NCI-H2171 (cell line): ENCODE results near the gene CLN3.
A peak's percentile ranks its signal among the peaks of the same experiment; 100 is the strongest.
"Not testable (repeated sequence)": the region's sequence is repeated elsewhere in the genome, so short reads cannot be mapped to it uniquely, and the experiment has no call there.

Experiments
- DNase-seq: peaks from one replicate; lab custom pipeline; 2025; lab: John Stamatoyannopoulos, UW

The CLN3 gene

GRCh38 chr16:28491970-28492474, at the start of gene CLN3:
Gene CLN3 (minus strand): TSS chr16:28492074. CDS start chr16:28491759, 315 bp downstream.
- DNase-seq: peak; percentile 91

GRCh38 chr16:28540346-28540745, 48.5 kb upstream of the CLN3 start:
- DNase-seq: no peak

DNA sequence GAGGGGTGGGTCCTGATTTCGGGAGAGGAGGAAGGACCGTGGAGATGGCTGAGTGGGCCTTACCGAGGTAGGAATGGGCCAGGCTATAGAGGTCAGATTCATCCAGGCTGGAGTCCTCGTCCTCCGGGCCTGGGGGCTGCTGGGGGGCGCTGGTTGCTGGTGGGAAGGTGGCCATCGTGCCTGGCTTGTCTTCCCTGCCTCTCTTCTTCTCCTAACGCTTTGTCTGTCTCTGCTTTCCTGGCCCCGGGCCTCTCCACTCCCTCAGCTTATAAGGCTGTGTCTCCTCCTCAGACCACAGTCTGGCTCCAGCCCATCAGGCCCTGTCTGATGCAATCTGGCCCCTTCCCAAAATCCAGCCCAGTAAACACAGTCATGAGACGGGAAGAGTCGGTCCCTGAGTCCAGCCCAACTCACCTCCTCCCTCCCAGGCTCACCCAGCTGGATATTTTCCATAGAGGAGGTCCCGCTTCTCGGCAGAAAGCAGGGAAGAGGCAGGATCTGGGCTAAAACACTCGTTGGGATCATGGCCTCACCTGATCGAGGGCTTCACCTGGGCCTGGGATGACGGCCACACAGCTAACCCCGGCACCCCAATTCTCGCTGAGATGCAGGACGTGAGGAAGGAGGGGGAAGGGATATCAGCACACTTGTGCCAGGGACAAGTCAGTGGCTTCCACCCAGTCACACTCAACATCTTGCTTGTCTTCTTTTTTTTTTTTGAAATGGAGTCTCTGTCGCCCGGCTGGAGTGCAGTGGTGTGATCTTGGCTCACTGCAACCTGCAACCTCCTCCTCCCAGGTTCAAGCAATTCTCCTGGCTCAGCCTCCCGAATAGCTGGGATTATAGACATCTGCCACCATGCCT, 47.1 kb upstream of the CLN3 start, which contains the start of gene NUPR1:
Gene NUPR1 (minus strand): TSS at position 242 of the 864 bp plus-strand sequence. CDS start 67 bp downstream, at position 175.
- DNase-seq: no peak

GRCh38 chr16:28537964-28538732, 46.3 kb upstream of the CLN3 start:
- no peak for DNase-seq

DNA sequence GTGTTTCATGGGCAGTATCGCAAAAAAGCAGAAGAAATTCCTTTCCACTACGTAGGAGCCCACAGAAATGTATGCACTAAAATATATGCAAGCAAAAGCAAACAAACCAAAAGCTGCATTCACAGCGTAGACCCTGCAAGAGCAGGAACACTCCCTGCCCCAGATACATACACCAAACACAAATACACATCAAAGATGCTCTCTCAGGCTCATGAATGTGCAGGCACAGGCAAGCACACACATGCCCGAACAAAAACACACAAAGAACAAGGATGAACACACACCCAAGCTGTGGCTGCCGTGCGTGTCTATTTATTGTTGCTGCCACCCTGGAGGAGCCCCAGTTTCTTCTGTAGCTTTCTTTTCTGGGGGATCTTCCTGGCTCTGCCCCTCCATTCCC, 45.2 kb upstream of the CLN3 start:
- peak; percentile 14 for DNase-seq

GRCh38 chr16:28534542-28535373, 42.9 kb upstream of the CLN3 start:
- no peak for DNase-seq

GRCh38 chr16:28532940-28533647, 41.2 kb upstream of the CLN3 start:
- no peak for DNase-seq

- DNase-seq: no peak
Measured at GRCh38 chr16:28531777-28532744, 40.2 kb upstream of the CLN3 start.

GRCh38 chr16:28529124-28529523, 37.2 kb upstream of the CLN3 start:
- DNase-seq: no peak

DNA sequence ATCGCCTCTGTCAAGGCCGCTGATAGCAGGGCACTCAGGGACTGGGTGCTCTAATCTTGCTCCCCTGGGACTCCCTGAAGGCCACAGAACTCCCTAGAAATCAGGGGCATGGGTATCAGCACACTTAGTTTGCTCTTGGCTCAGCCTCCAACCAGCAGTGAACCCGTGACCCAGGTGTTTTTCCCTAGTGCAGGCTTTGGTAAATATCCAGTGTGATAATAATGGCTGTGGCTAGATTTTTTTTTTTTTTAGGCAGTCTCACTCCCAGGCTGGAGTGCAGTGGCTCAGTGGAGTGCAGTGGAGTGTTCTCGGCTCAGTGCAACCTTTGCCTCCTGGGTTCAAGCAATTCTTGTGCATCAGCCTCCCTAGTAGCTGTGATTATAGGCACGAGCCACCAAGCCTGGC, 36.6 kb upstream of the CLN3 start:
- DNase-seq: no peak

DNA sequence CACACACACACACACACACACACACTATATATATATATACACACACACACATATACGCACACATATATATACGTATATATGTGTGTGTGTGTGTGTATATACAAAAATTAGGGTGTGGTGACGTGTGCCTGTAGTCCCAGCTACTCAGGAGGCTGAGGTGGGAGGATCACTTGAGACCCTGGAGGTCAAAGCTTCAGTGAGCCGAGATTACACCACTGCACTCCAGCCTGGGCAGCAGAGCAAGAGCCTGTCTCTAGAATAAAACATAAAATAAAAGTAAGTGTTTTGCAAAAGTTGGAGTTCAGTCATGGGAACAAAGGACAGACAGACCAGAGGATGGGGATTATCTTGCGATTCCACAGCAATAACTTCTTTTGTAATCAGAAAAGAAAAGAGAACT, 36.1 kb upstream of the CLN3 start:
- DNase-seq: no peak

GRCh38 chr16:28527100-28527785, 35.4 kb upstream of the CLN3 start:
- DNase-seq: not testable (repeated sequence)

DNA sequence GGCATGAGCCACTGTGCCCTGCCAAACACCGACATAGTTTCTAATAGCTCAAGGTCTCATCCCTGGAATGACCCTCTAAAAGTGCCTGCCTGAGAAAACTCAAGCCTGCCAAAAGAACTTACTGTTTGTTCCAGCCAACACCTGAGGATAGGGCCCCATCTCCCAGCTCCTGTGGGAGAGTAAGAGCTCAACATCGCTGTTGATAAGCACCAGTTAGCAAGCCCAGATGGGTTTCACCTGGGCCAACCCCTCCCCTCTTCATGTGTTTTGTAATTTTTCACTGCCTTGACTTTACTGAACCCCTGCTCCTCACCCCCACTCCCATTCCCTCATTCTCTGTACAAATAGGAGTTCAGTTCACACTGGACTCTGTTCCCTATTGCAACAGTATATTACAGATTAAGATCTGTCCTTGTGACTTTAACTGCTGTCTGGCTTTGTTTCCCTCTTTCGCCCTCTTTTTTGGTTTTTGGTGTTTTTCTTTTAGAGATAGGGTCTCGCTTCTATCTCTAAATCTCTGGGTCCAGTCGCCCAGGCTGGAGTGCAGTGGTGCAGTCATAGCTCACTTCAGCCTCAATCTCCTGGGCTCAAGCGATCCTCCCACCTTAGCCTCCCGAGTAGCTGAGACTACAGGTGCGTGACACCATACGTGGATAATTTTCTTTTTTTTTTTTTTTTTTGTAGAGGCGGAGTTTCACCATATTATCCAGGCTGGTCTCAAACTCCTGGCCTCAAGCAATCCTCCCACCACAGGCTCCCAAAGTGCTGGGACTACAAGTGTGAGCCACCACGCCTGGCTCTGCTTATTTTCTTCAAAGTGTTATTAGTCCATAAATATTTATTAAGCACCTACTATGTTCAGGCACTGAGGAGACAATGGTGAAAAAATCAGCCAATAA, 34.6 kb upstream of the CLN3 start:
- no peak for DNase-seq

- DNase-seq: no peak
Measured at GRCh38 chr16:28524681-28525171, 32.9 kb upstream of the CLN3 start.

GRCh38 chr16:28522792-28523191, 30.9 kb upstream of the CLN3 start:
- DNase-seq: no peak

GRCh38 chr16:28521436-28521835, 29.6 kb upstream of the CLN3 start:
- DNase-seq: no peak

DNA sequence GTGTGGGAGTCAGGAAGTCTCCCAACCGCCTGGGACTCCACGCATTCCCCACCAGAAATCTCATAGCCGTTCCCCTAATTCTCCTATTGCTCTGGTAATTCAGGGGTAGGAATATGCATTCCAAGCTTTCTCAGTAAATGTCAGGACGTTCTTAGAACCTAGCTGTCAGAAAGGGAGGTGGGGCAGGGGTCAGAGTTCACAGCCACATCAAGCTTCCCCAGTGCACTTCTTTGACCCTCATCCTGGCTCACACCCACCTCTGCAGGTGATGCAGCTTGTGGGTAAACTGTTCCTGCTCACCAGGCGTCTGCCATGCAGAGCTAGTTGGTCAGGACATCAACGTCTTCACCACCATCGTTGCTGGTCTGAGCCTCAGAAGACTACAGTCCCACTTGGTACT, 28.8 kb upstream of the CLN3 start:
- DNase-seq: no peak

GRCh38 chr16:28514246-28514645, 22.4 kb upstream of the CLN3 start:
- DNase-seq: no peak
